Occipital lobe (tissue), 2 donors: ENCODE measurements around the gene MPZL1. TPM values are rescaled to one million over a fixed set of nuclear protein-coding genes. Genes with fewer than 3 reads are reported as not detected.
A peak's percentile ranks its signal among the peaks of the same experiment; 100 is the strongest.
"Not testable (repeated sequence)": the region's sequence is repeated elsewhere in the genome, so short reads cannot be mapped to it uniquely, and the experiment has no call there.

Source experiments
- DNase-seq: peaks from one replicate; lab custom pipeline; 2025; lab: John Stamatoyannopoulos, UW
- total RNA-seq: library from RNA; depleted of rRNA; stranded (reverse); fragments of >200 nt; gene quantifications from one replicate; pipeline ENCODE4 v1.2.3, GENCODE V29; 2014

The MPZL1 gene
- total RNA-seq, 1 donor from 2014 or later = 278 TPM

- DNase-seq = not testable (repeated sequence)
These were observed 84.5 kb downstream of the MPZL1 start for GRCh38 chr1:167806235-167806634.

- DNase-seq = not testable (repeated sequence)
These were observed 84.9 kb downstream of the MPZL1 start for GRCh38 chr1:167806676-167807075.

GRCh38 chr1:167808104-167808503 lies 86.3 kb downstream of the MPZL1 start:
- DNase-seq = no peak

DNA sequence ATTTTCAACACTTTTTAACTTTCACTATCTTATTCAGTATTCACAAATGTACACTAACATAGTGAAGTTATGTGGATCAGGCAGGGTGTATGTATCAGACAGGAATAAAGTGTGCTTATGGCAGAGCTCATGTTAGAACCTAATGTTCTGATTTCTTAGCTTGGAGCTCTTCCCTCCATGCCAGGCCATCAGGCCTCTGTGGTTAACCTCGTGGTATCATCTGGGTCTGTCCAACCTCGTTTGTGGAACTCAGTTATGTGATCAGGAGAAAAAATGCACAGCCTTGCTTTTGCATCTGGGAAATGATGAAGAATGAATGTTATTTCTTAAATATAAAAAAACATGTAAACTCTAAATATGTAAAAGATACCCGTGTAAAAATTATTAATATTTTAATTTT lies 86.9 kb downstream of the MPZL1 start:
- no peak for DNase-seq

DNA sequence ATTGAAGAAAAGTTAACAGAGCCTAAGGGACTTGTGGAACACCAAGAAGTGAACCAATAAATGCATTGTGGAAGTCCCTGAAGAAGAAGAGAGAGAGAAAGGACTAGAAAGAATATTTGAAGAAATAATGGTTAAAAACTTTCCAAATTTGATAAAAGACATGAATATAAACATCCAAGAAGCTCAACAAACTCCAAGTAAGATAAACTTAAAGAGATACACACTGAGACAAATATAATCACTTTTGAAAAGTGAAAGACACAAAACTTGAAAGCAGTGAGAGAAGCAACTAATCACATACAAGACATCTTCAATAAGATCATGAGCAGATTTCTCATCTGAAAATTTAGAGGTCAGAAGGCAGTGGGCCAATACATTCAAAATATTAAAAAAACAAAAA lies 91.2 kb downstream of the MPZL1 start:
- no peak for DNase-seq

DNA sequence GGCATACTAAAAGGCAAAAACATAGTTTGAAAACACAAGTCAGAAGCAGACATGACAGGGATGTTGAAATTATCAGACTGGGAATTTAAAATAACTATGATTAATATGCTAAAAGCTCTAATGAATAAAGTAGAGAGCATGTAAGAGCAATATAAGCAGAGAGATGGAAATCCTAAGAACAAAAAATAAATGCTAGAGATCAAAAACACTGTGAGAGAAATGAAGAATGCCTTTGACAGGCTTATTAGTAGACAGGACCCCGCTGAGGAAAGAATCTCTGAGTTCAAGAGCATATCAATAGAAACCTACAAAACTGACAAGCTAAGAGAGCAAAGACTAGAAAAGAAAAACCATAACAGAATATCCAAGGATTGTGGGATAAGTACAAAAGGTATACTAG lies 93.9 kb downstream of the MPZL1 start:
- DNase-seq = no peak

DNA sequence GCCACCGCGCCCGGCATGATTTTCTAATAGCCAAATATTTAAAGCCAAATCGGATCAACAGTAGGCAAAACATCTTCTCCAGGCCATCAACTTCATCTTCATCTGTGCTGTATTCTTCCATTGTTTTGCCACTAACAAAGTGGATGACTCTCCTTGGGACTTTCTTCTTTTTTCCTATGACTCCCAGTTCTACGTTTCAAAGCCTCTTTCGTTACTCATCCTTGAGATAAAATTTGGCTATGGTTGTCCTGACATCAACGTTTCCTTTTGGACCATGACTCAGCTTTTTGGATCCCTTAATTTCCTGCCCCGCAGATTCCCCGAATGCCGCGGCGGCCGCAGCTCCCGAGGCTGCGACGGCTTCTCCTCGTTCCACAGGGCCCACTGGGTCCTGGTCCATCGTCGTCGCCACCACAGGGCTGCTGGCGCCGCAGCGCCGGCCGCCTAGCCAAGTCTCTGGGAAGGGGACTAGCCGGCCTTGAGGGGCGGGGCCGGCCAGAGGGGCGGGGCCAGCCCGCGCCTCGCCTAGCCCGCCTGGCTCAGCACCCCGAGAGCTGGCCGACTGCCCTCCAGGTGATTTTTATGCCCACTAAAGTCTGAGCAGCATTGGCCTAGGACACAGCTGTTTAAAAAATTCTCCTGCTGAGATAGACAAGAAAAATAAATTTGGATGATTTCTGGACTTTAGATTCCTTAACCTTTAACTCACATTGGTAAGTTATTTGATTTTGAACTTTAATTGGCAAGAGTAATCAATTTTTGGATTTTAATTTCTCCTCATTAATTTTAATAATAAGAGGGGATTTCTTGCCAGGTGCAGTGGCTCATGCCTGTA lies 98.3 kb downstream of the MPZL1 start:
- peak; percentile 58 for DNase-seq

DNA sequence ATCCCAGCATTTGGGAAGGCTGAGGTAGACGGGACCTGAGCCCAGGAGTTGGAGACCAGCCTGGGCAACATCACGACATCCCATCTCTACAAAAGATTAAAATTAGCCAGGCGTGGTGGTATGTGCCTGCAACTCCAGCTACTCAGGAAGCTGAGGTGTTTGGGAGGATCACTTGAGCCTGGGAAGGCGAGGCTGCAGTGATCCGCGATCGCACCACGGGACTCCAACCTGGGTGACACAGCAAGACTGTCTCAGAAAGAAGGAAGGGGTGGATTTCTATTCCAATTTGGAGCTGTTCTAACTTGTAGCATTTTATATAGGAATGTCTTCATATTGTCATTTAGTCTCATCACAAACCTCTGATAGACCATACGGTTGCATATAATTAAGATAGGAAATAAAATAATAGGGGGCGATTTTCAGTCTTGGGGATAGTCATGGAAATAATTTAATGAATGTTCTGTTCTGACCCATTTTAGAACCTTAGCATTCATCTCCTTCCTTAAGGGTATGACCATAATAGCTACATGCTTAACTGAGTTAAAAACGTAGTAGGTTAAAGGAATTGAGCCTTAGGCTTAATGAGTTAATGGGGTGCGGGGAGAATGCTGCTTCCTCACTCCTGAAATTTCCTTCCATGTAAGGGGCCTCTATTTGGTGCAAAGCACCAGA lies 99.0 kb downstream of the MPZL1 start:
- no peak for DNase-seq

DNA sequence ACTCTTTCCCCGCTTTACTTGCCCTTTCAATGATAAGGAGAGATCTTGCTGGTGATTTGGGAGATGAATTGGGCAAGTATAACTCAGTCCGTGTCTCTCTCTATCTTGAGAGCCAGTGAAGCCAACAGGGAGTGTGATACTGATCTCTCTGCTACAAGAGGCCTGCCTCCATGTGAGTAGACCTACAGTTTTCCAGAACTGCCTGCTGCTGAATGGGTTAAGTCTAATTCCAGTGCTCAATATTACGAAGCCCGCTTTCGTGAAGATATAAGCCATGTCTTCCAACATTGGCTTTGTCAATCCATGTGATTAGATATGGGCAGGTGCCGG lies 99.5 kb downstream of the MPZL1 start:
- no peak for DNase-seq

DNA sequence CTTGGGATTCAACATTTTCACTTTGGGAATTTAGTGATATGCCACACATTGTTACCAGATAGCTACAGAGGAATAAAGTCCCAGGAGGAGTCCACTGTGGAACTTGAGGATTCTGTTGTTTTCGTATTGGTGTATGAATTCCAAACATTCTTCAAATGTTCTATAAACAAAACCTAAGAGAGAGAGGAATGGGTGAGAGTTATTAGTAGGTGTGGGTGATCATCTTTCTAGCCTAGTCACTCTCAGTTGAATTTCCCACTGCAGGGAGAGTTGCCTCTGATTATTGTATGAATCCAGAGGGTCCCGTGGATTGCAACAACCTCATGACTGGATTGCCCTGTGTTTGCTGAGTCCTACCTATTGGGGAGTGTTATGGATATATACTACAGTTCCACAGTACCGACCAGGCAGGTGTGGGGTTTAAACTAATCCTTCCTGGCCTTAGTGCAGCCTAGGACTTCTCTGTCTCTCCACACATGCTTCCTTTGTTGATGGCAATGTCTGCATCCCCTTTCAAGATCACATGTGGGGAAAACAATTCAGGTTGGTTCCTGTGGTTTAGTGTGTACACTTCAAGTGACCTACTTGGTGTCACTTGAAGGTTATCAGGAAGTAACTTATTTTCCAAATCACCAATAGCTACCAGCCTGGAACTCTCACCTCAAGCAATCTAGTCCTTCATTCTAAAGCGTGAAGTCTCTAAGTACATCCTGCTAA lies 100.3 kb downstream of the MPZL1 start:
- DNase-seq = no peak

- no peak for DNase-seq
These were observed 102.5 kb downstream of the MPZL1 start for GRCh38 chr1:167824163-167824794.

- no peak for DNase-seq
These were observed 103.8 kb downstream of the MPZL1 start for GRCh38 chr1:167825419-167826079.

GRCh38 chr1:167826127-167826526 lies 104.3 kb downstream of the MPZL1 start:
- DNase-seq = no peak

DNA sequence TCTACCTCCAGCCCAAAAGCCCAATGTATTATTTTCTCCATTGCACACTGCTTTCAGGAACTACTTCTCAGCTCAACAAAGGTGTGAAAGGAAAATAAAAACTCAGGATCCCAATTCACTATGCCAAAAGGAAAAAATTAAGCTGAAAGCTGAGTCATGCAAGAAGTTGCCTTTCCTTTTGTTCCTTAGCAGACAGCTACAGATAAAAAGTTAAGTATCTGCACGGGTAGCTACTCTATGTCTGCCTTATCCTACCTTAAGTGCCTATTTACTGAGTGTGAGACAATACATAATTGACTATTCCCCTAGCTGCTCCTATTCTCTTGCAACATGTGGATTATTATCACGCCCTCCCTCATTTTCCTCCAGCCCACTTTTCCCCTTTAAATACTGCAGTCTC lies 108.1 kb downstream of the MPZL1 start:
- DNase-seq = no peak

DNA sequence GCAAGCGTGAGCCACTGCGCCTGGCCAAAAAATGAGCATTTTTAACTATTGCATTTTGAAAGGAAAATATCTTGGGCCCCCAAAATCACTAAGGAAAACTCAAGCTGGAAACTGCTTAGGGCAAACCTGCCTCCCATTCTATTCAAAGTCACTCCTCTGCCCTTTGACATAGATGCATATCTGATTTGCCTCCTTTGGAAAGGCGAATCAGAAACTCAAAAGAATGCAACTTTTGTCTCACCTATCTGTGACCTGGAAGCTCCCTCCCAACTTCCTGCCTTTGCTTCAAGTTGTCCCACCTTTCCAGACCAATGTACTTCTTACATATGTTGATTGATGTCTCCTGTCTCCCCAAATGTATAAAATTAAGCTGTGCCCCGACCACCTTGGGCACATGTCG lies 108.9 kb downstream of the MPZL1 start:
- DNase-seq = not testable (repeated sequence)

GRCh38 chr1:167832693-167833092 lies 110.9 kb downstream of the MPZL1 start:
- DNase-seq = no peak

DNA sequence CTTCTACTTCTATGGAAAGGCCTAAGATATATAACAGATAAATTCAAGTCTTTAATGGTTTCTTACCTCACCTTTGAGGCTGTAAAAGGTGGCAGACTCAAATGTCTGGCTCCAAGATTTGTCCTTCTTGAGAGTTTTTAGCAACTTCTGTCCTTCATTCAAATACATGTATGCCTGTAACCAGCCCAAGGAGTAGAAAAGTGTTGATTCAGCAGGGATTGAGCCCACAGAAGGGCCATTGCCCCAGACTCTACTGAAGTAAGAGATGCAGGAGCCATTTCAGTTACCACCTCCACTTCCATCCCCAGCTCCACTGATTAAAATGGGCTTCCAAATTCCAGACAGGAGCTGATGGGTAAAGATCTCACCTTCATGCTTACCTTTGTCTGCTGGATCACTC lies 112.1 kb downstream of the MPZL1 start:
- no peak for DNase-seq

DNA sequence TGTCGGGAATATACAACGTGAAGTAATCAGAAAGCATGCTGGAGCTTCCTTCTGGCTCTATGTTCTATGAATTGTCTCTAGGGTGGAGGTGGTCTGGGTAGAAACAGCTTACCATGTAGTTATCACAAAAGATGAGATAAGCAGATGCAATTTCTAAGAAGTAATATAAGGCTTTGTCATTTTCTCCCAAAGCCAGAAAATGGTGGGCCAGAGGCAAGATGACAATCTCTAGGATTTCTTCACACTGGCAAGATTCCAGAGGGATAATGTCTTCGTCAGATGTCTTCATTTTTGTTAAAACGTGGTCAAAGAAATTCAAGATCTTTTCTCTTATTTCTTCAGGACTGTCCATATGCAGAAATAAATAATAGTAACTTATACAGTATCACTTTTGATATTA lies 114.4 kb downstream of the MPZL1 start:
- no peak for DNase-seq

- no peak for DNase-seq
These were observed 115.5 kb downstream of the MPZL1 start for GRCh38 chr1:167837326-167837725.

DNA sequence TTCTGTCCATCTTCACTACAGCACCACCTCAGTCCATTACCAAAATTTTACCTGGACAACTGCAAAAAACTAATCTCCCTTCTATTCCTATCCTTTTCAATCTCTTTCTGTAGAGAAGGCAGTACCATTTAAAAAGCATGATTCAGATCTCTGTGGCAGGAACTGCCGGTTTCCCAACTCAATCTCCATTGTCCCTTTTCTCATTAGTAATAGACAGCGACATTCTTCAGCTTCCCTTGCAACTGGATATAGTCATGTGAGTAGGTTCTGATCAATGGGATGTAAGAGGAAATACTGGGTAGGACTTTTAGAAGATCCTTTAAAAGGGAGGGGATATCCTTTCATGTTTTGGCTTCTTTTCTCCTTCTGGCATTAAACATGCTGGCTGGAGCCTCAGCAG lies 117.2 kb downstream of the MPZL1 start:
- DNase-seq = no peak
